ENCODE measurements around the gene QRFP. TPM values are rescaled to one million over a fixed set of nuclear protein-coding genes. Genes with fewer than 3 reads are reported as not detected.

The QRFP gene, protein sequence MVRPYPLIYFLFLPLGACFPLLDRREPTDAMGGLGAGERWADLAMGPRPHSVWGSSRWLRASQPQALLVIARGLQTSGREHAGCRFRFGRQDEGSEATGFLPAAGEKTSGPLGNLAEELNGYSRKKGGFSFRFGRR
- total RNA-seq = not detected
- long read RNA-seq, donor 1, partial matches to known transcripts = 1 of 1 reads
- long read RNA-seq, donor 1, other reads (novel, unspliced or antisense) = 0 of 1 reads
- long read RNA-seq, donor 2 = 0 reads

DNA sequence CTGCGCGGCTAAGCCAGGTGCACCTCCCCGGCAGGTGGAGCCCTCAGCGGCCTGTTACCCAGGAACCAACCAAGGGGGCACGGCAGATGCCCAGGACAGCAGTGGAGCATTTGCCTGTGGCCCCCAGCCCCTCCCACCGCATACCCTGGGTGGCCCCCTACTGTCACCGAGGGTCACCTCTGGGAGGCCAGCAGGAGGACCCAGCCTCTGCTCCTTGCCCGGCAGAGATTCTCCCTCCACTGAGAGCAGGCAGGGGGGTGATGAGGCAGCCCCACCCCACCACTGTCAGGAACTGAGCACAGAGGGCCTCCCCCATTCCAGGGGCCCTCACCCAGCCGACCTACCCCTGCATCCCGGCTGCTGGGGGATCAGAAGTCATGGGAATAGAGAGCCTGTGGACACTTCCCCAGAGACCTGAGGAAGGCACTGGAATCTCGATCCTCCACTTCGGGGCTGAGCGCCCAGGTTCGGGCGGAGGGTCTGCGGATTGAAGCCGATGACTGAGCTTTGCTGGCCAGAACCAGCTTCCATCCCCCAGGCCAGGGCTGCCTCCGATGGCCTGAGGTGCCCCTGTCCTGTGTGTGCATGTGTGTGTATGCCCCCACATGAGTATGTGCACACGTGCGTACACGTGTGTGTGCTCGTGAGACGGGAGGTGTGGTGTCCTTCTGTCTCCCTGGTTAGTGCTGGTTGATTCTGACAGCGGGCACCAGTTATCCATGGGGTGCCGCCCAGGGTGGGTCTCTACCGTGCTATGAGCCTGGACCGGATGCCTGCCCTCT is at the start of gene QRFP:
QRFP (minus strand) TSS at position 580 of the 782 bp plus-strand sequence. CDS start 2,974 bp downstream, outside the sequence.
- intact Hi-C loops (cut with DNase I) = loop anchor here in 1 of 2 donors (10.0 kb wide), 1 partner anchor 98 kb away; no protein-coding TSS in a partner anchor
- DNase-seq (ENCODE audit: low spot score) = no peak

DNA sequence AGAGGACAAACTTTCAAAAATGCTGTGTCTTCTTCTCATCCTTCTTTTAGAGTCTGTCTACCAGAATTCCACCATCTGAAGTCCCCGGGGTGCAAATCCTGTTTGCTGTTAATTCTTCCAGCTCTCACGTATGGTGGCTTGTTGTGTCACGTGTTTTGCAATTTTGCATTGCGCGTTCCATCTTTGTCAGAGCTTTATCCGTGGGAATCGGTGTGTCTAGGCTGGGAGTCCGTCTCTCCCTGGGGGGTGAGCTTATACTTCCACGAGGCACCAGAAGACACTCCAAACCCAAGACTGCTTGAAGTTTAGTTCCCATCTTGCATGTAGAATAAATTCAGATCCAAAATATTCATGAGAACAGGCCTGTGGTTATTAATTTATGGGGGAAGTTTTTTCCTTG is 48.6 kb upstream of the QRFP start:
- intact Hi-C loops (cut with DNase I) = loop anchor here in 1 of 2 donors (5.0 kb wide), 1 partner anchor 298 kb away; no protein-coding TSS in a partner anchor
- no peak for DNase-seq (ENCODE audit: low spot score)

DNA sequence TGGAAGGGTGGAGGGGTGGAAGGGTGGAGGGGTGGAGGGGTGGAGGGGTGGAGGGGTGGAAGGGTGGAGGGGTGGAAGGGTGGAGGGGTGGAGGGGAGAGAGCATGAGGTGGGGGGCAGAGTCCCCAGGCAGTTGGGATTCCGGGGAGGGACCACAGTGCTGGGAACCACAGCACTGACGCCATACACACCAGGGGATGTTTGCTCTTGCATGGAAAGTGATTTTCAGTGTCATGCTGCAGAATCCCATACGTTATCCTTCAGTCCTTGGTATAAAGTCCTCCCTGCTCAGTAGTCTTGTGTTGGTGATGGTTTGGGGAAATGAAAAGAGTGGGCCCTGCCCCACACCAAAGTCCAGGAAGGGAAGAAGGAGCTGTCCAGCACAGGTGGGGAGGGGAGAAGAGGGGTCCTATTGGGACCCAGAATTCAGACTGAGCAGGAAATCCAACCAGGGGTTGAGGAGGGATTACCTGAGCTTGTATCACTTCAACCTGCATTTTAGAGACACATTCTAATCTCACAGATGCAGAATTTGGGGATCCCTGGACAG is 48.0 kb upstream of the QRFP start:
- intact Hi-C loops (cut with DNase I) = loop anchor here (5.0 kb wide), 2 partner anchors 237 to 297 kb away; no protein-coding TSS in a partner anchor
- DNase-seq (ENCODE audit: low spot score) = no peak

DNA sequence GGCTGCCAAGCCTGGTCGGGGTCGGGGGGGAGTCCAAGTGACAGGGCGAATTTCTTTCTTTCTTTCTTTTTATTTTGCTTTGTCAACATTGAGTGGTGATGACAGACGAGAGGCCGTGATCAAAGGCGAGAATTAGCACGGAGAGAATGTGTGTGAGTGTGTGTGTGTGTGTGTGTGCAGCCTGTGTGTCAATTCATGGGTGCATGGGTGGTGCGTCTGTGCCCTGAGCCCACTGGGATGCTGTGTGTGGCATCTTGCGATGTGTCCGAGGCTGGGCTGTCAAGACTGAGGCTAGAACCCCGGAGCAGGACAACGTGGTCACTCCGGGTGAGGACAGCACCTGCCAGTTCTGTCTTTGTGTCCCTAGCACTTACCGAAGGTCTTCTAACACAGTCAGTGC is 47.2 kb upstream of the QRFP start:
- intact Hi-C loops (cut with DNase I) = loop anchor here in 1 of 2 donors (5.0 kb wide), 1 partner anchor 236 kb away; no protein-coding TSS in a partner anchor
- DNase-seq (ENCODE audit: low spot score) = no peak

DNA sequence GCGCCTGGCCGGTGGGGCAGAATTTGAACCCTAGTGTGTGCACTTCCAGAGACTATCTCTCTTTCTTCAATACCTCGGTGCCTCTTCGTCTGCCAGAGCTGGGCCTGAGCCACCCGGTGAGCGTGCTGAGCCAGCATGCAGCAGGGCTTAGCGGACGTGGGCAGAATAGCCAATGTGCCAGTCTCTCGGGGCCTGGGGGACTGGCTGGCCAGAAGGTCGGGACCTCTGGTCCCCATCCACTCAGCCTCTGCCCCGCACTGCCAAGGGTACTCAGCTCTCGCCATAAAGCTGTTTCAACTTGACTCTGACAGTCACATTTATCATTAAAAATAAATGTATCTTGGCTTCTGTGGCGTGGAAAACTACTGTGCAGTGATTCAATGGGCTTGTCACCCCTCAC is 46.6 kb upstream of the QRFP start:
- intact Hi-C loops (cut with DNase I) = loop anchor here in 1 of 2 donors (5.0 kb wide), 1 partner anchor 236 kb away; no protein-coding TSS in a partner anchor
- no peak for DNase-seq (ENCODE audit: low spot score)

DNA sequence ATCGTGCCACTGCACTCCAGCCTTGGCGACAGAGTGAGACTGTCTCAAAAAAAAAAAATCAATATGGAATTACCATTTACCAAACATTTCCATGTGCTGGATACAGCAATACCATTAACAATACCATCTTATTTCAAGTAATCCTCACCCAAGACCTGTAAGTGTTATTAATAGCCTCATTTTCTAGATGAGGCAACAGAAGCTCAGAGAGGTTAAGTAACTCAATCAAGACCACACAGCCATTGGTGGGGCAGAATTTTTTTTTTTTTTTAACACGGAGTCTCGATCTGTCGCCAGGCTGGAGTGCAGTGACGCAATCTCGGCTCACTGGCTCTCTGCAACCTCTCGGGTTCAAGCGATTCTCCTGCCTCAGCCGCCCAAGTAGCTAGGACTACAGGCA is 46.1 kb upstream of the QRFP start:
- no peak for DNase-seq (ENCODE audit: low spot score)
- intact Hi-C loops (cut with DNase I) = loop anchor here in 1 of 2 donors (5.0 kb wide), 1 partner anchor 235 kb away; no protein-coding TSS in a partner anchor

DNA sequence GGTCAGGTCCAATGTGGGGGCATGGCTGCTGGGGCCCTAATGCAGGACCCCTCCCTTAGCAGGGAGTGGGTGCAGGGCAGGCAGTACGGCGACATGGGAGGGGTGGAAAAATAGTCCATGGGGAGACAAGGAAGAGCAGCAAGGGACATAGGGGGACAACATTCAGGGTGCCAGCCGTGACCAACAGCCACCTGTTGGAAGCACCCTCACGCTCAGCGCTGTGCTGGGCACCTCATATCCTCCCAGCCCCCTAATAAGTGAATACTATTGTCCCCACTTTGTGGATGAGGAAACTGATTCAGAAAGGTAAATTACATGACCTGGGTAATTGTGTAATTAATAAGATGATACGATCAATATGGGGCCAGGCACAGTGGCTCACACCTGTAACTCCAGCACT is 45.5 kb upstream of the QRFP start:
- intact Hi-C loops (cut with DNase I) = loop anchor here in 1 of 2 donors (5.0 kb wide), 1 partner anchor 235 kb away; no protein-coding TSS in a partner anchor

DNA sequence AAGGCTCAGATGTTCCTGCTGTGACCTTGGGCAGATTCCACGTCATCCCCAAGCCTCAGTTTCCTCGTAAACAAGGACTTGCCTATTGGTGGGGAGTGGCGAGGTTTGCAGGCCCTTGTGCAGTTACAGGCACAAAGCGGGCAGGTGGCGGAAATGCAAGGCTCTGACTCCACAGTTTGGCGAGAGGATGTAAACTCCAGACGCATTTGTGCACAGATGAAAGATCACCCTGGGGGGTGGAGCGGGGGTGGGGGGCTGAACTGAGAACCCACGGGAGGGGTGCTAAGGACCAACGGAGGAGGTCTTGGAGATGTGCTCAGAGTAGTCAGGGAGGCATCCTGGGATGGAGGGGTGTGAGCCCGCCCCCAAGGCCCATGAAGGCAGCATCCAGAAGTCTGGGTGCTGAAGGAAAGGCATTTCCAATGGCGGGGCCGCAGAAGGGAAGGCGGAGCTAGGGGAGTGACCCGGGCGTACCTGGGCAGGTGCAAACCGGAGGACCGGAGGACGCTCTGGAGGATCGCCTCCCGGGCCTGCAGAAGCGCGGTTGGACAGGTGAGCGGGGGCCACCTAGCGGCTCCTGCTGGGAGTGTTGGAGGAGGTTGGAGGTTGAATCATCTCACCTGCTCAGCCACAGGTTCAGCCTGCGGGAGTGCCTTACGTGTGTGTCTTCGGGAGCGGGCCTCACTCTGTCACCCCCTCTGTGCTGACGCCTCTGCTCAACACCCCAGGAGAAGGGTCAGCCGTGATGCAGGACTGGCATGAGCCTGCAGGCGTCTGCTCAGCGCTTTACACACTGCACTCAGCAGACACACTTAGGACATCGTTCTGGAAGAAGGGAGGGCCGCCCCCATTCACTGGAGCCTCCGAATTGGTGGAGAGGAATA is 44.3 kb upstream of the QRFP start:
- DNase-seq (ENCODE audit: low spot score) = peak; percentile 86
- intact Hi-C loops (cut with DNase I) = loop anchor here in 1 of 2 donors (5.0 kb wide), 1 partner anchor 234 kb away; no protein-coding TSS in a partner anchor

More for the DNA sequence above, 45.5 kb upstream of the QRFP start:
- no peak for DNase-seq (ENCODE audit: low spot score)

DNA sequence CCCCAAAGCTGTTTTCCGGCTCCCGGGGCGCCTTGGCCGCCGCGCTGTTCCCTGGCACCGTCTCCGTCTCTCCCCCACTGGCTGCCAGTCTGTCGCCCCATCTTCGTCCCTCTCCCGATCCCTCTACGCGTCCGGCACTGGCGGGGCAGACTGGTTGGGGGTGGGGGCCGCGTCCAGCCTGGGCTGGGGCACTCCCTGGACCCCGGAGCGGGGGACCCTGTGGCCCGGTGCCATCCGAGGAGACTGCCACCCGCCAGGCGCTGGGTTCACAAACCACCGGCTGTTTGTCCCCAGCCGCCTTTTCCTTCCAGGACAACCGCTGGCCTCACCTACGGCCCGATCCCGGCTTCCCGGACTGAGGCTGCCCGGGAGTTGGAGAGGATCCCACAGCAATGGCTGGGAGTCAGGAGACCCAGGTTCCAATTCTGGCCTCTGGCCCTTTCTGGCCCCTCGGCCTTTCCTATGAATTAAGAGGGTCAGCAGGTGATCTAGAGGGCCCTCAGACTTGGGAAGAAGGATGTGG is 43.5 kb upstream of the QRFP start:
- intact Hi-C loops (cut with DNase I) = loop anchor here in 1 of 2 donors (5.0 kb wide), 1 partner anchor 233 kb away; no protein-coding TSS in a partner anchor
- DNase-seq (ENCODE audit: low spot score) = no peak

DNA sequence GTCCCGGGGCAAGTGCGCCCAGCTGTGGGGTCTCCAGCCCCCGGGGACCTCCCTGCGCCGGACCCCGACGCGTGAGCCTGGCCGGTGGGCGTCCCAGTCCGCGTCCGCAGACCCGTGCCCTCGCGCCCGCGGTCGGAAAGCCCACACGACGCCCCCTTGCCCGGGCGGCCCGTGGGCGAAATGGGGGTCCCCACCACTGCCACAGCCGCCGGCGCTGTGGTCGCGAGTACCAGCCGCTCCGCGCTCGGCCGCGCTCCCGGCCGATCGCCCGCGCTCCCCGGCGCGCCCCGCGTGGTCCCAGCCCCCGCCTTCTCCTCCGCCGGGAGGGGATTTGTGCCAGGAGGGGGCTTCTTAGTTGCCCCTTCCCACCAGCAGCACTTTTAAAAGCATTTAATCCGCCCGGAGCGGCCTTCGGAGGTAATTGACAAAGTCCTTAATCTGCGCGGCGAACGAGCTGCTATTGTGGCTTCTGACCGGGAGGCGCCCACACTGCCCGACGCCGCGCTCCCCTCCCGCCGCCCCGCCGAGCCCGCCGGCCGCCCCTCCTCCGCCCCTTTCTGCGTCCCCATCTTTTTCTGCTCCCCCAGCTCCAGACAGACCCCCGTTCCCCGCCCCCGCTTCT is 42.9 kb upstream of the QRFP start:
- intact Hi-C loops (cut with DNase I) = loop anchor here (1.0 to 10.0 kb wide), 4 partner anchors 57 to 232 kb away; no protein-coding TSS in a partner anchor
- no peak for DNase-seq (ENCODE audit: low spot score)

DNA sequence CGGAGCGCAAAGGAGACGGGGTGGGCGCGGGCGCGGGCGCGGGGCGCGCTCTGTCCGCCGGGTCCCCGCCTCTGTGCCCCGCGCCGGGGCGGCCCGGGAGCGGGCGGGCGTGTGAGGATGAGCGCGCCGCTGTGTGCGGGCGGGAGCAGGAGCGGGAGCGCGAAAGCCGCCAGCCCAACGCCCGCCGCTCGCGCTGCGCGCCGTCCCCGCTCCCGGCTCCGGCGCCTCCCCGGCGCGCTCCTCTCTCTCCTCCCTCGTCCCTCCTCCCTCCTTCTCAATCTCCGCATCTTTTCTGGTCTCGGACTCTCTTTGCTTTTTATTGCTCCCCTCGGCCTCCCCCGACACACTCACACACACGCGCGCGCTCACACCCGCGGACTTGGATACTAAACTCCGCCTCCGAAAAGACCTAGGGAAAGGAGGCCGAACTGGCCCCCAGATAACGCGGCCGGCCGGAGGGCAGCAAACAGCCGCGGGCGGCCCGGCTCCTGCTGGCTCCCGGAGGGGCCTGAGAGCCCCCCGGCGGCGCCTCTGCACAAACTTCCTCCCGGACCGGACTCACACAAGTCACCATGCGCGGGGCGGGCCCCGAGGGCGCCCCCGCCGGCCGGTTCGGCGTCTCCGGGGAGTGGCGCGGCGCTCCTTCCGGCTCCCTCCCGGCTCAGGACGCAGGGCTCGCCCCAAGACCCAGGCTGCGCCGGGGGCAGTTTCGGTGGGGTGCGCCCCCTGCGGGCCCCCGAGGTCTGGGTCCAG is 42.2 kb upstream of the QRFP start, which contains the start of gene FIBCD1:
FIBCD1 (minus strand) TSS at position 596 of the 753 bp plus-strand sequence. CDS start 640 bp downstream, outside the sequence.
- DNase-seq (ENCODE audit: low spot score) = no peak
- intact Hi-C loops (cut with DNase I) = loop anchor here (1.0 to 10.0 kb wide), 3 partner anchors 57 to 164 kb away; no protein-coding TSS in a partner anchor

DNA sequence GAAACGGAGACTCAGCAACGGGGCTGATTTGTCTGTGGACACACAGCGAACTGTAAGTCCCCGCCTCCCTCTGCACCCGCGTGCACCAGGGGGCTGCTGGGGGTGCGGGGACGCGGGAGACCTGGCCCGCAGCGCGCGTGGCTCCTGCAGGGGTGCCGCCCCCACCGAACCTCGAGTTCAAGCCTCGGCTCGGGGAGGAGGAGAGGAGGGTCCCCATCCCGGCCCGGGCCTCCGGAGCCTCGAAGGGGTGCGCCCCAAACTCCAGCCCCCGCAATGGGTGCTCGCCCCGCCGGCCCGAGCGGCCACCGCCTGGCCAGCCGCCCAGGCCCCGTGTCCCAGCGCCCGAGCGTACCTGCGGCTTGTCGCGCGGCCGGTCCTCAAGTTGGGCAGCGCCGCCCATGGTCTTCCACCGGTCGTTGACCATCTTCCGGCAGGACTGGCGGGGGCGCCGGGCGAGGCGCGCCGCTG is 41.6 kb upstream of the QRFP start:
- no peak for DNase-seq (ENCODE audit: low spot score)
- intact Hi-C loops (cut with DNase I) = loop anchor here in 1 of 2 donors (5.0 to 10.0 kb wide), 2 partner anchors 66 to 163 kb away; no protein-coding TSS in a partner anchor

DNA sequence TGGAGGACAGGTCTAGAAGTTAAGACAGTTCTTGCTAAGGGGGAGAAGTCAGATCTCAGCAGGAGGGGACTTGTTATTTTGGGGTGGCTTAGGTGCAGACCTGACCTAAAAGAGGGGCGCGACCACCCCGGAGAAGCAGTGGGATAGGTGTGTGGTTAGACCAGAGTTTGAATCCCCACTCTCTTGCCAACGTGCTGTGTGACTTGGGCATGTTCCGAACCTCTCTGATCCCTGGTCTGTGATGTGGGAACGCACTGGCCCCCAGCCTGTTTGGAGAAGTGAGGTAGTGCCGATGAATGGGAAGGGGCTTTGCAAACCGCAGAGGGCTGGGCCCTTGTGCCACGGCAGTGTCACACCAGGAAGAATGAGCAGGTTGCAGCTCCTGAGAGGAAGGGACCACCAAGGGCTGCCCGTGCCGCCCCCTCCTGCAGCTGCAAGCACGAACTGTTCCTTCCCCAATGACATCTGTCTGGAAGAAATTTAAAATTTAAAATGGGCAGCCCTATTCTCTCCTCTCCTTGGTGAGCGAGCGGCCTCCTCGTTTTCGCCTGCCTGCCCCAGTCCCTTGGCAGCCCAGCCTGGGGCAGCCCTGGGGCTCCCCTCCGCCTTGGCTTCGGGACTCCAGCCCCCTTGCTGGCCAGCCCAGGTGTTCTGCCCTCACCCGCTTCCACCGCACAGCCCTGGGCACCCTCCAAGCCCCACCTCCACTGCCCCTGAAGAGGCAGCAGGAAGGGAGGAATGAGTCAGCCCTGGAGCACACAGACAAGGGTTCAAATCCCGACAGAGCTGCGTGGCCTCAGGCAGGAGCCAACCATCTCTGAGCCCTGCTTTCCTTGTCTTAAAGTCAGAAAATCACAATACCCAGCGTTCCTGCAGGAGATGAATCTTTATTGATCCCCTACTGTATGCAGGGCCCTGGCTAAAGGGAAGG is 40.8 kb upstream of the QRFP start:
- DNase-seq (ENCODE audit: low spot score) = no peak
- intact Hi-C loops (cut with DNase I) = loop anchor here in 1 of 2 donors (5.0 to 10.0 kb wide), 2 partner anchors 65 to 163 kb away; no protein-coding TSS in a partner anchor

DNA sequence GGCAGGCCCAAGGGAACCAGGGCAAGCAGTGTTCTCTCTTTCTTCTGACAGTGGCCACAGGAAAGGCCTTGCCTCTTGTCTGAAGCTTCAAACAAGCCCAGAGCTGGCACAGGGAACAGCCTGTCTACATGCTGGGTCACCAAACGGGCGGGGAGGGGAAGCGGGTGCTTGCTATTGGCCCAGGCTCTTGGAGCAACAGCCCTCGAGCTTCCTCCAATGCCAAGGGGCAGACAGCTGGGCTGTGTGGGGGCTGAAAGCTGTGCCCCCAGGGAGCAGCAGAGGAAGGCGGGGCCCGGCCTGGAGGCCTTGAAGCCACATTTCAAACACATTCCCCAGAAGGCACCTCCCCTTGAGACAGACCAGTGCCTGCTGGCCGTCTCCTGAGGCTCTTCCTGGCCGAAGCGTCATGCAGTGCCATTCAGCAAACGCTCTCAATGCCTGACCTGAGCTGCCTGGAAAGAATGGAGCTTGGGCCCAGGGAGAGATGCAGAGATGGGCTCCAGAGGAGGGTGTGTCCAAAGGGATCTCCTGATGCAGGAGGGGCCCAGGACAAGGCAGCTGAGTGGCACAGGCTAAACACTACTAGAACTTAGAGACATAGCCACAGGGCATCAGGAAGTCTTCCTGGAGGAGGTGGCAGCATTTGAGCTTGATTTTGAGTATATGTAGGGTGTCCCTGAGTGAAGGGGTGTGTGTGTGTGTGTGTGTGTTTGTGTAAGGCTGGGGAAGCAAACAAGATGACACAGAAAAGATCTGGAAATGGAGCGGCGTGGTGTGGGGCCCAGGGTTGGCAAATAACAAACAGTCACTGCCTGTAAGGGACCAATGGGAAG is 39.9 kb upstream of the QRFP start:
- intact Hi-C loops (cut with DNase I) = loop anchor here in 1 of 2 donors (5.0 to 10.0 kb wide), 2 partner anchors 64 to 162 kb away; no protein-coding TSS in a partner anchor
- DNase-seq (ENCODE audit: low spot score) = no peak
